Stimulated activated CD8-positive, alpha-beta memory T cell treated with anti-CD3 and anti-CD28 coated beads, Interleukin-15, amount 100 ng/mL, for 1 hour (primary cell): Measurements from ENCODE around the gene TAOK1.

ENCODE experiments used
- DNase-seq: peaks from one replicate; pipeline ENCODE4 v3.0.0-alpha.2; 2020; ENCODE audit warnings: low read depth

TAOK1 gene

DNA sequence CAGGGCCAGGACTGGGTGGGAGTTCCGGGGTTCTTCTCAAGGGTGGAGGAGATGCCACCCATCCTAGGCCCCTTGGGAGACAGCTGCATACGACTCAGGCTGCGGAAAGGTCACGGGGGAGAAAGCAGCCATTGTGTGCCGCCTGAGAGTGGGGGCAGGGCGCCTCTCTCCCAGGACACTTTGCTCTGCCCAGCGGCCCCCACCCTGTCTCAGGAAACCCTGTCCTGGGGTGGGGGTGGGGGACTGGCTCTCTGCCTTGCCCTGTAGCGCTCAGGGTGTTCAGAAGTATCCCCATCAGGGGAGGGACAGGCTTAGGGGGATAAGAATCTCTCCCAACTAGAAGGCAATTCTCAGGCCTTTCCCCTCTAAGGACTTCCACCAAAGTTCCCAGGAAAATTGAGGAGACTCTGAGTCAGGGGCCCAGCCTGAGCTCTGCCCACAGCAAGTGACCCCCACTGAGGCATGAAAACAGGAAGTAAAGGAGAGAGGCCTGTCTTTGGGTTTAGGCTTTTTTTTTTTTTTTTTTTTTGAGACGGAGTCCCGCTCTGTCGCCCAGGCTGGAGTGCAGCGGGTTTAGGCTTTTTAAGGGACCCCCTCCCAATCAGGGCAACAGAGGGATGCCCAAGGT lies 194.4 kb downstream of the TAOK1 start:
- no peak for DNase-seq

DNA sequence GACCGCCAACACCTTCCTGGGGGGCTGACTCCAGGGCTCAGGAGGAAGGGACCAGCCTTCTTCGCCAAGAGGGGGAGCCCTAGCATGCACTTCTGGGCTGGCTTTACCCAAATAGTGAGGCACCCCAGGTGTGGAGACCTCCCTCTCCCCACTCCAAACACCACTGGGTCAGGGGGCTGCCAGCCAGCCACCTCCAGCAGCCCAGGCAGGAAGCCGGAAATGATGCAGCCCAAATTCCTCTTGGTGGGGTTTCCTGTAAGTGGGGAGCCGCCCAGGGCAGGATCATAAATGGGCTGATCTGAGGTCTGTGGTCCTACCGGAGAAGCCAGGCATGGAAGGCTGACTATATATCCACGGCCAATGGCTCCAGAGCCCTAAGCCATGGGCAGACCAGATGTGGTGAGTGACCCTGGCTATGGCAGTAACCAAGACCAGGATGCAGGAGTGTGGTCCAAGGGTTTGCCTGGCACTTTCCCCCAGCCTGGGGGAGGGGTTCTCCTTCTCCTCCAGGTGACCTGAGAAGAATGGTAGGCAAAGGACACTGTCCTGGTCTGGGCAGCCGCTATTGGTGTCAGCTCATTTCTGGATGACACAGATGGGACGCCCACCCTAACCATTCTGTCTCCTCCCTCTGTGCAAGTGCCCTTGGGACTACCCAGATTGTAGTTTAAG lies 195.1 kb downstream of the TAOK1 start:
- no peak for DNase-seq

DNA sequence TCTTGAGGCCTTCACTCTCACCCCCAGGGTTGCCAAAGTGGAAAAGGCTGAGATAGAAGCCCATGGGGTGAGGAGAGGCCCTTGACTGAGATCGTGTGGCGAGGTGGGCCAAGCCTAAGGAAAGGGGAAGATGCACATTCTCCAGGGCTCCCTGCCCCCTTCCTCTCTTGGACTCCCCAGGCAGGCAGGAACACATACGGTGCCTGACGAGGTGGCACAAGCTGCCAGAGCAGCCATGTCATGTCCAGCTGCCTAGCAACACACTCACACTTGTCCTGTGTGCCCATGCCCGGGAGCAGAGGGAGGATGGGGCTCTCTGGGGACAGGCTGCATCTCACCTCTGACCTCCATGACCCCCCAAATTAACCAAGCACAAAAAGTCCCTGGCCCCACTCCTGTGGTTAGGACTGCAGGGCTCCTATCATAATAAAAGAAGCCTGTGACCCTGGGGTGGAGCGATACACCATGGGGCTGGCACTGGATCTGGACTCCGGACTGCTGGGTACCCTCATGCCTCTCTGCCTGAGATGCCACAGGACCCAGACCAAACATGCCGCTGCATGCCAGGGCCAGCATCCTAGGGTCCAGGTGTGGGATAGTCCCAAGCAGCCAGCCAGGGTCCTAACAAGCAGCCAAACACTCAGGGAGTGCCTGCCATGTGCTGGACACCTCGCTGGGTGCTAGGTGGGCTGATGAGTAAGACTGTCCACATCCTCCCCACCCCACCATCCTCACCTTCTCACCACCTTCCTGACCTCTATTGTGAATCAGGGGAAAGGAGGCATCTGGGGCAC lies 196.7 kb downstream of the TAOK1 start:
- no peak for DNase-seq

DNA sequence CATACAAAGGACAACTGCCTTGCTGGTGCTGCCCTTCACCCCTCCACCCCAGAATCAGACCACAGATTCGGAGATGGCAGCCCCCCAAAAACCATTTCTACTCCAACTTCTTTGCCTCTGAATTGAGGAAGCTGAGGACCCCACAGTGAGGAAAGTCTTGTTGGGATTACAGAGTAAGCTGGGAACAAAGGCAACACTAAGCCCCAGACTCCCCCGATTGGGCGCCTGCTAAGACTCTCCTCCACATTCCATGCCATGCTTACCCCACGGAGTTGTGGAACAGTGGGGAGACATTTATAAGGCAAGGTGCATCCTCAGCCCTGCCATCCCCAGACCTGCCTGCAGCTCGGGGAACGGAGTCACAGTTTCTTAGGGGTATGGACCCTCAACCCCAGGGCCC lies 197.4 kb downstream of the TAOK1 start:
- DNase-seq, result no peak

DNA sequence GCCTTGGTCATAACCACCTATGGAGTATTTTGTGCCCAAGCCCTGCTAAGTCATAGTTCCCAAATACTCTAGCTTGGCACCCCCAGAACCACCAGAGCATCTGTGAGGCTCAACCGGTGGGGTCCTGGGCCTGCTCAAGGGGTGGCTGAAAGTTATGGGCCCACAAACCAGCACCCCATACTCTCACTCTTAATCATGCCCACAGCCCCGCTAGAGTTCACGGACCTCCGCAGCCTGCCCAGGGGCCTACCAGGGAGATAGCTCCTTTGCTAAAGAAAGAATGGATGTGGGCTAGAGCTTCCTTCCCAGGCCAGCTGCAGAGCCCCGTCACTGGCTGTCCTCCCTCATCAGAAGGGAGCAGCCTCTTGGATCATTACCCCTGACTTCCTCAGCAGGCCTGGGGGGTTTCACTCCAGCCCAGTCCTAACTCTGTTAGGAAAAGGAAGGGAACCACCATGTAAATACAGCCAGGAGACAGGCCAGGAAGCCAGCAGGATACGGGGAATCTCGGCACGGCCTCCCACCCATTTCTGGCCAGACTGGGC lies 197.9 kb downstream of the TAOK1 start:
- no peak for DNase-seq

DNA sequence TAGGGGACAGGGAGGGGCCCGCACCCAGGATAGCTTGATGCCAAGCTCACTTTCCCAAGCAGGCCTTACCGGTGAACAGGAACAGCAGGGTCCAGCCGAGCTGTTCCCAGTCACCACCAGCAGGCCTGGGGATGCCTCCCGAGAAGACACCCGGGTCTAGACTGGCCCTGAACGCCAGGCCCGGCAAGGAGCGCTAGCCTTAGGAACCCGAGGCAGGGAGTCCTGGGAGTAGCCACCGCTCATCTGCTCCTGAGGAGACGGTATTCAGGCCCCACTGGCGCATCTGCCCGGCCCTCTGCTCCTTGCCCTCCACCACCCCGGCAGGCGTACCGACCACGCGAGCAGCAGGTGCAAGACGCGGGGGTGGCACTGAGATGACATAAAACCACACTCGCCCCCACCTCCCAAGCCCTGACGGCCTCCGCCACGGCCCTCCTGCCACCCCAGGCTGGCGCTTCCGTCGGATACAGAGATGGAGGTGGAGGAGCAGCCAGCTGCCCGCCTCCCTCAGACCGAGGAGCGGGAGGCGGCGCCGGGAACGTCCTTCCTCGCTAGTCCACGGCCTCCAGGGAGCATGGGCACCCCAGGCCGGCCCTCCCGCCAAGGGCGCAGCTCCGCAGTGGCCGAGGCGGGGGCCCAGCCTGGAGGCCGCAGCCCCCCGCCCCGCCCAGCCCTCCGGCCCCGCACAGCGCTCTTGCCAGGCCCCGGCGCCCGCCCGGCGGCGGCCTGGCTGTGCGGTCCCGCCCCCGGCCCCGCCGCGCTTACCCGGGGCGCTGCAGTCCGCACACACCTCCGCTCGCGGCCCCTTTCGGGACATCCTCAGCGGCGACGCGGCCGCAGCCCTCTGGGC lies 198.6 kb downstream of the TAOK1 start:
- no peak for DNase-seq

DNA sequence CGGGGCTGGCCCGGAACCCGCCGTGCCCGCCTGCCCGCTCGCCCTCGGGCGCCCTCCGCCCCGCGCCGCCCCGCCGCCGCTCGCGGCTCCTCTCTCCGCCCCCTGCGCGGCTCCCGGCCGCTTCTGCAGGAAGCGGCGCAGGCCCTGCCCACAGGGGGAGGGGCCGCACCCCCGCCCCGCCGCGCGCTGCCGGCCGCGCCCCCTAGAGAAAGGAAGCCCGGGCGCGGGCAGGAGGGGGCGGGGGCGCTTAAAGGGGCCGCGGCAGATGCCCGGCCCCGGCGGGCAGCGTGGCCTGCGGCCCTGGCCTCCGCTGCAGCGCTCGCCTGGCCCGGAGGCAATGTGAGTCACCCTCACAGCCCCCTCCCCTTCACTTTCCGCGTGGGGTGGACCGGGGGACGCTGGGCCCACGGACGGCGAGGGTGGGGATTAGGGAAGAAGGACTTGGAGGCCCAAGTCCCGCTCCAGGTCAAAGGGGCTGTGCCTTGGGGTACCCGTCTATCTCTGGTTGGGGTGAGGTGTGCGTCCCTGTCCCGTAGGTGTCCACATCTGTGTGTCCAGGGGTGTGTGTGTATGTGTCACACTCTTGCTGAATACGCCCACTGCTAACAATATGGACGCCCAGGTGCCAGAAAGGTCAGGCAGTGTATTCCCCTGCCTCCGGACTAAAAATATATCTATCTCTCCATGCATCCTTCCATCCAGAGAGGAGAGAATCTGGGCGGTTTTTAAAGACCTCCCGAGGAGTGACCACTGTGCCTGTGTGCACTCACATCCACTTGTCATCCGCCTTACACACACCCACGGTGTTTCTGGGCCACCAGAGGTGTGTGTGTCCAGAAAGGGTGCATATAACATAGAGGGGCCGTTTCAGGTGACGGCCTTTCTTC lies 199.6 kb downstream of the TAOK1 start, which contains the start of gene GIT1:
Gene GIT1, minus strand, starts transcription at position 125 of the 887 bp plus-strand sequence. CDS start 270 bp downstream, outside the sequence.
- peak; percentile 58 for DNase-seq

DNA sequence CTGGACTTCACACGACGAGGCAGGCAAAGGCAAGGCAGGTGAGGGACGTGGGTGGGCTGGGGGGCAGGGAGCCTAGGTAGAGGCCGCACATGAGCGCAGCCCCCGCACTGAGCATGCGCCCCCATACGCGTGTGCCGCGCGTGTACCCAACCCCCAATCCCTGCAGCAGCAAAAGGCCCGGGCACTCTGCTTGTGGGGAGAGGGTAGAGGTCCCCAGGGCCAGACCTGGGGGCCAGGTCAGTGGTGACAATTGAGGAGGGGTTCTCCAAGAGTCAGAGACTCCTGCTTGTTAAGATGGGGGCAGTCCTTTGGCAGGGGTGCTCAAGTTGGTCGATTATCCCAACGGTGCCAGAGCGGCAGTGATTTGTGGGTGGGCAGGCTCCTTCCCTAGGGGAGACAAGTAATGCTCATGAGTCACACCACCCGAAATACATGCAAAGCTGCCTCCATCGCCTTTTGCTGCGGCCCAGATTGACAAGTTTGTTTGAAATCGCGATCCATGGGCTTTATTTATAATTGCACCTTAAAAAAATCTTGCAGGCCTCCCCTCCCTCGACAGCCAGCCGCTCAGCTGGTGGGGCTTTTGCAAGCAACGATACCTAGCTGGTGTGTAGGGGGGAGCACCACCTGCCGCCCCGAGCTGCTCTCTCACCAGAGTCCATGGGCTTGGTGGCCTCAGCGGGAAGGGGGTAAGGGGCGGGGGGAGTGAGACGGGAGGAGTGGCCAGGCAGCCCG lies 200.4 kb downstream of the TAOK1 start:
- no peak for DNase-seq

DNA sequence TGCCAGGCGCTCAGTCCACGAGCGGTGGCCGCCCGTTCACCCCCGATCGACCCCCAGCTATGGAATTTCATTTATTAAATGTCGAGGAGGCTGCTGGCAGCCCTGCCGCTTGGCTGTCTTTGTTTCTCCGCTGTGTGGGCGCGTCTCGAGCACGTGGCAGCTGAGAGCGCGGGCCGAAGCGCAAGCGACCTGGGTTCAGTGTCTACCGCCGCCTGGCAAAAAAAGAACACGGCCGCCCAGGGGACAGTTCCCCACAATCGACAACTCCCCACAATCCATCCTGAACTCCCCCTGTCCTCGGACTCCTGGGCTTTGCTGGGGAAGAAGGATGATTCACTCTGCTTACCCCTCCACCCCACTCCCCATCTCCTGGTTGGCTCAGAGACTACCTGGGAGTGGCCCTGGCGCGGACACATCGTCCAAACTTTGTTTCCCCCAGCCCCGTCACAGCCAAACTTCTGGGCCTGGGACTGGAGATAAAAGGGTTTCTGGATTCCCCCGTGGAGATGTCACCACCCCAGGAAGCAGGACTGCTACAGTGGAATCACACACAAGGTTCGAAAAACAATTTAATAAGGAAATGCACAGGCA lies 201.1 kb downstream of the TAOK1 start:
- DNase-seq, result no peak

DNA sequence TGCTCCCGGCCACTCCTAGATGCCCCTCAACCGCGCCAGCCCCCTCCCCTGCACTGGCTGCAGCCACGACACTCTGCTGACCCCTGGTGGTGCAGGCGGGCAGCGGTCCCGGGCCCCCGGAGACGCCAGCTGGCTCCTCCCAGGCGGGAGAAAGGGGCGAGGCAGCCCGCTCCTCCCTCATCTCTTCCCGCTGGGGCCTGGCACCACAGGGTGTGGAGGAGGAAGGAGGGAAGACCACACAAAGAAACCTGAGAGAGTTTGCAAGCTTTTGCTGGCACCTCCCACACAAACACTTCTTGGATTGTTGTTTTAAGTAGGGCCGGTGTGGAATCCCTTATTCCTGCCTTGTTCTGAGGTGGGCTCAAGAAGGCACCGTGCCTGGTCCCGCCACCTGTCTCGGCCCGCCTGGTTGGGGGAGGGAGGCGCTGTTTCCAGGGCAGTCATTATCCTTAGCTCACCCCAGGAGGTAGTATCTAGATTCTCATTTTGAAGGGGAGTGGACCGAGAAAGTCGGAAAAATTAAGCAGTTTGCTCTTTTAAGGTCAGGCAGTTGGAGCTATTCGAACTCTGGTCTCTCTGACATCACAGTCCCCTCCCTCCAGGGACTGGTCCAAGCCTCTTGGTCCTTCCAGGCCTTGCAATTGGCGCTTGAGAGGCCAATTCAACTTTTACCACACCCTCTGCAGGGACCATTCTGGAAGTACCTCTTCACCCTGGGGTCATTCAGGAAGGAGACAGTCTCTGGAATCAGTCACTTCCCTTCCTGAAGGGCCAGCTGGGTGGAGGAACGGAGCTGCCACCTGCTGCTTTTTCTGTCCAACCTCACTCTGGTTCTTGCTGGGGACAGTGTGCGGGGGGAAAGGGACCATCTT lies 201.8 kb downstream of the TAOK1 start:
- DNase-seq, result peak; percentile 53

DNA sequence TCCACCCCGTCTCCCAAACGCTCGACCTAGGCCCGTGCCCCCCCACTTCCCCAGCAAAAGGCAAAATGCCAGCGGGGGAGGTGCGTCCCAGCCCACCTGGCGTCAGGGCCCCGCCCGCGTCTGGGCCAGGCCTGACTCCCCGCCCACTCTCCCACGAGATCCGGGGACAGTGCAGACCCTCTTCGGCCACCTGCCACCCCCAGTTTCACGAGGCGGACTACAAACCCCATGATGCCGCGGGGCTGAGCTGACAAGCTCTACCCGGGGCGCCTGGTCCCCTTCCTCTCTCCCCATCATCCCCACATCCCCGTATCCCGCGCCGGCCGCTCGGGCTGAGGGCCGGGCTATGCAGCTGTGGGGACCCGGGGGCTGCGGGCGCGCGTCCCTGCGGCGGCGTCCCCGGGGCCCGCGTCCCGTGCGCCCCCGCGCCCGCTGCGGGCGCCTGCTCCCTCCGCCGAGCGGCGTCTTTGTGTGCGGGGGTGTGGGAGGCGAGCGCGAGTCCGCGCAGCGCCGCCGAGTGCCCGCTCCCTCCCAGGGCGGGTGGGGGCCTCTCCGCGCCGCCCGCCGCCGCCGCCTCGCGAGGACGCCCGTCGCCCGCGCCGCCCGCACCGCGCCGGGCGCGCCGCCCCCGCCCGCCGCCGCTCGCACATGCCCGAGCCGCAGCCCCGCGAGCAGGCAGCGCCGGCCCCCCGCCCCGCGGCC lies 202.8 kb downstream of the TAOK1 start, which contains the start of gene ANKRD13B:
Gene ANKRD13B, plus strand, starts transcription at position 283 of the 702 bp plus-strand sequence. CDS start 490 bp downstream, outside the sequence.
- DNase-seq, result no peak

DNA sequence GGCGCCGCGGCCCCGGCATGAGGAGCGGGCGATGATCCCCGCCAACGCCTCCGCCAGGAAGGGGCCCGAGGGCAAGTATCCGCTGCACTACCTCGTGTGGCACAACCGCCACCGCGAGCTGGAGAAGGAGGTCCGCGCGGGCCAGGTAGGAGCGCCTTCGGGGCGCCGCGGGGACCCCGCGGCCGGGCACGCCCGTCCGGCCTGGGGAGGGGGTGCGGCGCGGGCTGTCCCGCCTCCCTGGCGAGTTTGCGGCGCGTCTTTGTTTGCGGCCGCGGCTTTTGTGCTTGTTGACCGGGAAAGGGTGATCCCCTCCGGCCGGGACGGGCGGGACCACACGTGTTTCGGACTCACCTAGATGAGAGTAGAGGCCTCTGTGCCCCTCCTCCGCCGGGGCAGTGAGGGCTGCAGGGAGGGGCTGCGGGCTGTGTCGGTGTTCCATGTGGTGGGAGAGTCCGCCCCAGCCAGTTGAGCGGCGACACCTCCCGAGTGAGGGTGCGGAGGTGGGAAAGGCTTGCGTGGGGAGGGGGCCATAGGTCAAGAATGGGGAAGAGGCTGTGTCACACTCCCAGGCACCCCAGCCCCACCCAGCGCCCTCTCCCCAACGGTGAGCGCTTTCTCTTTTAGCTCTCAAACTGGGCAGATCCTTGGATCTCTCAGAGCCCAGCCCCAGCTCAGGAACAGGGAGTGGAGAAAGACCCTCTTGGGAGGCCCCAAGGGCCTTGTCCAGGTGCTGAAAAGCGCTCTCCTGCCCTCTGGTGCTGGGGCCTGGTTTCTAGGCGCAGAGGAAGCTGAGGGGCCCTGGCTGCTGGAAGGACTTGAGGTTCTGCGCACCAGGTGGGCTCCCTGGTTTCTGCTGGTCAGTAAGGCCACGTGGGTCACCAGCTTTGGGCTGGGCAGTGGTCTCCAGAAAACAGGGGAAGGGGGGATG lies 203.7 kb downstream of the TAOK1 start:
- no peak for DNase-seq

DNA sequence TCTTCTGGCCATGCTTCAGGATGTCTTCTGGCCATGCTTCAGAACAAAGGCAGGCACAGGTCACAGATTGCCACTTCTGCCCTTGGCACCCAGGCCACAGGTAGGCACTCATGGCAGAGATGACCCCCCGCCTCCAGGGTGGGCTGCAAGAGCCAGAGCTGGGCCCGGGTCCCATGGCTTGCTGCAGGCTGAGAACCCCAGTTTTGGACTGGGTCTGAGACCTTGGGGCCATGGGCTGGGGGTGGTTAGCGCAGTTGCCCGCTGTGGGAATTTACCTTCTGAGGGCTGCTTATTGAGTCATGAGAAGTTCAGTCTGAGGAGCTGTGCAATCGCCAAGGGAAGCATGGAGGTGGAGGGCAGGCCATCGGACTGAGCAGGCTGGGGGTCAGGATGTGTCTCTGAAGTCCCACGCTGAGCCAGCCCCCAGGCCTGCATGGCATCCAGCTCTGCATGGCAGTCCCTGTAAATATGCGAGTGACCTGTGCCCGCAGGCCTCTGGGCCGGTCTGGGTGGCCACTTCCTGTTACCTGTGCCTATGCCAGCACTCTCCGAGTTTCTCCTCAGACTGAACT lies 204.4 kb downstream of the TAOK1 start:
- no peak for DNase-seq

DNA sequence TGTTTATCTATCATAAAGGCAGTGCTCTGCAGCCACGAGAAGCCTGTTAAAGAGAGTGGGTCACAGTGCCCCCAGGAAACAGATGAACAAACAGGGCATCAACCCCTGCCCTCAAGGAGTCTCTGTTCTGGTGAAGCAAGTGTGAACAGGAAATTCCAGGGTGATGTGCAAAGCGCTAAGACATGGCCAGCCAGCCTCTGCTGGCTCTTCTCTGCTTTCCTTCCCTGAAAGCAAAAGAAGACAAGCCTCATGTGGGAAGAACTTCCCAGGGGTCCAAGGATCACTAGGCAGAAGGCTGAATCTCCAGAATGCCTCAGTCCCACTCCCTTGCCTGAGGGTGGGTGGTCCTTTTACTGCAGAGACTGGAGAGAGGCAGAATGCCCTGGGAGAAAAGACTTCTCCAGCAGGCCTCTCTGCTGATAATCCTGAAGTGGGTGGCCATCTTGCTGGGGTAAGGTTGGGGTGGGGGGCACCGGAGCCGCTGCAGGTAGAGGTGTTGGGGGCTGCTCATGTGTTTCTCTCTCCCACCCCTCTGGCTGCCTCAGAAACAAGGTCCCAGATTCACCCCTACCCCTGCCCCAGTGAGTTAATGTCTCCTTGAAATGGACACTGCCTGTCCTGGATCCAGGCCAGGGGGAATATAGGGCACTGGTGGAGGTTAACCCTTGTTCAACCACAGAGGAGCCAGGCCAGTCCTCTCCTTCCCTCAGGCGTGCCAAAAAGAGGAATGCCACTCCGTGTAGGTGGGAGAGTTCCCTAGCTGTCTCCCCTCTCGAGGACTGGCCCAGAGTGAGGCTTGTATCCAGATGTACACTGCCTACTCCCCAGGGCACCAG lies 205.2 kb downstream of the TAOK1 start:
- no peak for DNase-seq
